Right cardiac atrium (tissue), 5 donors: Measurements from ENCODE around the gene TPPP2. TPM values are rescaled to one million over a fixed set of nuclear protein-coding genes. Genes with fewer than 3 reads are reported as not detected.

ENCODE experiments used
- ATAC-seq, 2 donors: fragments of 200-7000 bp; cut with Tn5 transposase; one replicate each; pipeline versions ENCODE4 v1.8.0 to v1.9.1; 2020; ENCODE audit warnings: moderate library complexity in 2 of 2, mild to moderate bottlenecking in 1 of 2
- DNase-seq, 3 donors: peaks; one replicate each; pipeline ENCODE4 v3.0.0-alpha.2; 2020
- H3K27ac ChIP-seq: one replicate; pipeline ENCODE4 v1.5.1; 2013; ENCODE audit warnings: mild to moderate bottlenecking, low read length, control low read depth, moderate library complexity
- H3K27me3 ChIP-seq: one replicate; pipeline ENCODE4 v1.6.1; 2013; ENCODE audit not compliant: control insufficient read depth, insufficient read depth
- H3K4me1 ChIP-seq: one replicate; pipeline ENCODE4 v1.6.1; 2013; ENCODE audit warnings: low read length; ENCODE audit not compliant: control insufficient read depth, insufficient read depth
- H3K4me3 ChIP-seq: one replicate; pipeline ENCODE4 v1.5.1; 2013; ENCODE audit warnings: low read length, control low read depth
- H3K9me3 ChIP-seq: one replicate; pipeline ENCODE4 v1.6.1; 2013; ENCODE audit warnings: low read length; ENCODE audit not compliant: control insufficient read depth
- WGBS: extraction: QIAGEN DNeasy Blood & Tissue Kit; methylation state at CpG from one replicate; pipeline ENCODE4 v1.1.7; 2013; 5-methylcytosine and 5-hydroxymethylcytosine counted together
- intact Hi-C, 4 donors: fragments of 100-400 bp; cut with DNase I; formaldehyde crosslinking; loops; one replicate each; pipeline versions ENCODE4 v1.11.0 to v1.14.0; 2022 to 2023
- polyA plus RNA-seq: library from polyadenylated mRNA; stranded (reverse); fragments of 200-250 nt; gene quantifications from one replicate; pipeline ENCODE4 v1.2.3, GENCODE V29; 2013
- total RNA-seq, 4 donors: library from RNA; stranded (reverse); fragmentation: NEBNext Ultra II Directional; extraction: Animal tissue kit (Norgen Biotek cat#: 25700); gene quantifications; one replicate each; pipeline ENCODE4 v1.2.1, GENCODE V29; 2021
- donor health status: healthy with polysubstance abuse.
- donor health status: DM: no; HTN: yes; CAD: no.
- donor health status: DM: no; HTN: no; CAD: no.
- donor health status: DM: no; HTN: yes; CAD: no; lungs with severe emphysema.
- donor health status: DM: yes; HTN: yes; CAD: no.

TPPP2 gene
- total and polyA plus RNA-seq, 5 donors: 0.43 to 1.7 (median 1.0) TPM

GRCh38 chr14:21072031-21072473, 42.0 kb downstream of the TPPP2 start:
- Histone ChIP-seq H3K27ac (peak overlapping the region; percentile 51), H3K27me3 (no peaks in the 10 kb centered on the region), H3K9me3 (no peaks in the 10 kb centered on the region), H3K4me1 (peaks cover 3% of the 10 kb centered on the region), H3K4me3 (peak overlapping the region; percentile 70)
- peak; percentile 7 to 43 for ATAC-seq
- 25% methylated on average over 4 of the region's 4 CpGs for WGBS
- intact Hi-C loops: no loop called here
- DNase-seq: peak in 1 of 3 donors; percentile 50

- Histone ChIP-seq H3K4me1 (peaks cover 3% of the 10 kb centered on the region), H3K4me3 (no peak overlapping the region), H3K27ac (no peak overlapping the region), H3K9me3 (no peaks in the 10 kb centered on the region), H3K27me3 (no peaks in the 10 kb centered on the region)
- intact Hi-C loops: no loop called here
- 89% methylated on average over 9 of the region's 9 CpGs for WGBS
- no peak for ATAC-seq
- no peak for DNase-seq
These were observed 42.8 kb downstream of the TPPP2 start for GRCh38 chr14:21072781-21073339.

GRCh38 chr14:21073921-21074320, 43.9 kb downstream of the TPPP2 start:
- 90% methylated on average over 9 of the region's 9 CpGs for WGBS
- ATAC-seq (no peak), DNase-seq (no peak)
- H3K9me3 ChIP-seq: no peaks in the 10 kb centered on the region
- H3K4me3 ChIP-seq: no peak overlapping the region
- no peaks in the 10 kb centered on the region for H3K4me1 ChIP-seq
- intact Hi-C loops: no loop called here
- H3K27me3 ChIP-seq: no peaks in the 10 kb centered on the region
- H3K27ac ChIP-seq: no peak overlapping the region

GRCh38 chr14:21074398-21075272, 44.6 kb downstream of the TPPP2 start:
- ATAC-seq (no peak), DNase-seq (no peak)
- WGBS: 89% methylated on average over 26 of the region's 26 CpGs
- H3K9me3 ChIP-seq: no peaks in the 10 kb centered on the region
- H3K27ac ChIP-seq: no peak overlapping the region
- H3K27me3 ChIP-seq: no peaks in the 10 kb centered on the region
- no peaks in the 10 kb centered on the region for H3K4me1 ChIP-seq
- intact Hi-C loops: no loop called here
- no peak overlapping the region for H3K4me3 ChIP-seq

- Histone ChIP-seq H3K9me3 (no peaks in the 10 kb centered on the region), H3K4me3 (no peak overlapping the region), H3K27ac (no peak overlapping the region), H3K4me1 (no peaks in the 10 kb centered on the region), H3K27me3 (no peaks in the 10 kb centered on the region)
- intact Hi-C loops: no loop called here
- ATAC-seq (no peak), DNase-seq (no peak)
- WGBS: 86% methylated on average over 9 of the region's 9 CpGs
These were observed 45.9 kb downstream of the TPPP2 start for GRCh38 chr14:21075719-21076437.

- Histone ChIP-seq H3K27ac (no peak overlapping the region), H3K27me3 (no peaks in the 10 kb centered on the region), H3K9me3 (no peaks in the 10 kb centered on the region), H3K4me3 (no peak overlapping the region), H3K4me1 (no peaks in the 10 kb centered on the region)
- 77% methylated on average over 2 of the region's 2 CpGs for WGBS
- ATAC-seq: no peak
- no peak for DNase-seq
- intact Hi-C loops: no loop called here
These were observed 47.7 kb downstream of the TPPP2 start for GRCh38 chr14:21077672-21078071.

- no peaks in the 10 kb centered on the region for H3K27me3 ChIP-seq
- no peaks in the 10 kb centered on the region for H3K4me1 ChIP-seq
- ATAC-seq (no peak), DNase-seq (no peak)
- WGBS: 75% methylated on average over 5 of the region's 5 CpGs
- intact Hi-C loops: no loop called here
- no peaks in the 10 kb centered on the region for H3K9me3 ChIP-seq
- no peak overlapping the region for H3K4me3 ChIP-seq
- H3K27ac ChIP-seq: no peak overlapping the region
These were observed 48.3 kb downstream of the TPPP2 start for GRCh38 chr14:21078287-21078686.

GRCh38 chr14:21078726-21079125, 48.7 kb downstream of the TPPP2 start:
- Histone ChIP-seq H3K4me1 (no peaks in the 10 kb centered on the region), H3K27ac (no peak overlapping the region), H3K27me3 (no peaks in the 10 kb centered on the region), H3K9me3 (no peaks in the 10 kb centered on the region), H3K4me3 (no peak overlapping the region)
- ATAC-seq: no peak
- WGBS: 81% methylated on average over 10 of the region's 10 CpGs
- DNase-seq: no peak
- intact Hi-C loops: no loop called here

- Histone ChIP-seq H3K4me3 (no peak overlapping the region), H3K27me3 (no peaks in the 10 kb centered on the region), H3K4me1 (peaks cover 3% of the 10 kb centered on the region), H3K27ac (no peak overlapping the region), H3K9me3 (no peaks in the 10 kb centered on the region)
- ATAC-seq (no peak), DNase-seq (no peak)
- intact Hi-C loops: no loop called here
- 83% methylated on average over 30 of the region's 30 CpGs for WGBS
These were observed 51.6 kb downstream of the TPPP2 start for GRCh38 chr14:21081521-21082142.
